ENCODE measurements around the gene CACNA1A. TPM values are rescaled to one million over a fixed set of nuclear protein-coding genes. Genes with fewer than 3 reads are reported as not detected.

Gene CACNA1A
- total RNA-seq, 2 experiments from 2014 or later = 0.19 to 0.78 TPM

DNA sequence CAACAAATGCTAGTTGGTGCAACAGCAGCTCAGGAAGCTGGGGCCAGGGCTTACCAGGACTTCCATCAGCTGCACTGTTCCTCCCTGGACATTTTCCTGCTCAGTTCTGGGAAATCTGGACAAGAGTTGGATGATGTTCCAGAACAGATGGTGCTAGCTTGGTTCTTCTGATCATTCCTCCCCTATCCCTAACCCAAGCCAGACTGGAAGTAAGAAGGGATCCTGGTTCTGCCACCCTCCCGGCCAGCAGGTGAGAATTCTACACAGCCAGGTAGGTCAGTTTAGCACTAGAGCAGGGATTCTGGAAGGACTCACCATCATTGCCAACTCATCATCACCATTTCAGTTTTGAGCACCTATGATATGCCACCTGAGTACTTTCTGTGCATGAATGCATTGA, 30.2 kb downstream of the CACNA1A start:
- Histone ChIP-seq H4K20me1 (ENCODE audit: insufficient read depth, low read length) (no peaks in the 10 kb centered on the region), H3K4me2 (ENCODE audit: low read length) (no peak overlapping the region), H3K4me1 (ENCODE audit: insufficient read depth, low read length, poor library complexity, severe bottlenecking) (no peaks in the 10 kb centered on the region), H3K4me3 (ENCODE audit: low read depth, low read length, poor library complexity, severe bottlenecking) (no peak overlapping the region), H3K36me3 (ENCODE audit: insufficient read depth, low read length) (no peaks in the 10 kb centered on the region), H2AFZ (ENCODE audit: low read length) (no peak overlapping the region), H3K9me3 (ENCODE audit: low read length) (peaks cover 14% of the 10 kb centered on the region), H3K79me2 (ENCODE audit: insufficient read depth, low read depth, low read length) (no peaks in the 10 kb centered on the region), H3K9me2 (ENCODE audit: insufficient read depth, low read length) (no peaks in the 10 kb centered on the region), H3K27ac (ENCODE audit: low read depth, low read length, poor library complexity, severe bottlenecking) (no peak overlapping the region)
- no peak for DNase-seq (ENCODE audit: low spot score)
- CTCF ChIA-PET (ENCODE audit: unreplicated experiment) = no interaction called here
- no TSS peak for BruUV-seq (replicated peaks)
- TF ChIP-seq, protein P1, sequence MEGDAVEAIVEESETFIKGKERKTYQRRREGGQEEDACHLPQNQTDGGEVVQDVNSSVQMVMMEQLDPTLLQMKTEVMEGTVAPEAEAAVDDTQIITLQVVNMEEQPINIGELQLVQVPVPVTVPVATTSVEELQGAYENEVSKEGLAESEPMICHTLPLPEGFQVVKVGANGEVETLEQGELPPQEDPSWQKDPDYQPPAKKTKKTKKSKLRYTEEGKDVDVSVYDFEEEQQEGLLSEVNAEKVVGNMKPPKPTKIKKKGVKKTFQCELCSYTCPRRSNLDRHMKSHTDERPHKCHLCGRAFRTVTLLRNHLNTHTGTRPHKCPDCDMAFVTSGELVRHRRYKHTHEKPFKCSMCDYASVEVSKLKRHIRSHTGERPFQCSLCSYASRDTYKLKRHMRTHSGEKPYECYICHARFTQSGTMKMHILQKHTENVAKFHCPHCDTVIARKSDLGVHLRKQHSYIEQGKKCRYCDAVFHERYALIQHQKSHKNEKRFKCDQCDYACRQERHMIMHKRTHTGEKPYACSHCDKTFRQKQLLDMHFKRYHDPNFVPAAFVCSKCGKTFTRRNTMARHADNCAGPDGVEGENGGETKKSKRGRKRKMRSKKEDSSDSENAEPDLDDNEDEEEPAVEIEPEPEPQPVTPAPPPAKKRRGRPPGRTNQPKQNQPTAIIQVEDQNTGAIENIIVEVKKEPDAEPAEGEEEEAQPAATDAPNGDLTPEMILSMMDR (conservative IDR thresholded peaks at IDR 0.05; ENCODE audit: low read length) = no peak
- no peak for TF ChIP-seq EZH2phosphoT487 (IDR thresholded peaks at IDR 0.05; ENCODE audit: borderline replicate concordance, low read depth, low read length)
- POLR2A ChIA-PET = no interaction called here
- intact Hi-C loops (cut with micrococcal nuclease; ENCODE audit: unreplicated experiment) = no loop called here

DNA sequence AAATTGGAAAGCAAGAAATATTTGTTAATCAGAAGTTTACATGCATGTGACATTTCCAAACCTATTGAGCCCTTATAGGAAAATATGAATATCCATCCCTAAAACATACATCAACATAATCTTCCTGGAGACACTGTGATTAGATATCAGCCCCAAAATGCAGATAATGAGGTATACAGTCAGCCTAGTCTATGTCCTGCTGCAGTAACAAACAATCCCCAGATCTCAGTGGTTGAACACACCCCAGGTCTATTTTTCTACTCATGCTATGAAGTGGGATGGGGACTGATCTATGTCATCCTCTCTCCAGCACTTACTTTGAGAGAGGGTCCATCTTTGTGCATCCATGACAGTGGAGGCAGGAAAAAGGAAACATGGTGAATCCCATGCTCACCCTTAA, 31.2 kb downstream of the CACNA1A start:
- H3K36me3 ChIP-seq (ENCODE audit: insufficient read depth, low read length) = no peaks in the 10 kb centered on the region
- ChIA-PET CTCF (ENCODE audit: unreplicated experiment) (no interaction called here), POLR2A (no interaction called here)
- H3K9me3 ChIP-seq (ENCODE audit: low read length) = peaks cover 14% of the 10 kb centered on the region
- no peak overlapping the region for H3K4me2 ChIP-seq (ENCODE audit: low read length)
- no TSS peak for BruUV-seq (replicated peaks)
- TF ChIP-seq, protein P1 (conservative IDR thresholded peaks at IDR 0.05; ENCODE audit: low read length) = no peak
- no peak overlapping the region for H3K27ac ChIP-seq (ENCODE audit: low read depth, low read length, poor library complexity, severe bottlenecking)
- no peaks in the 10 kb centered on the region for H3K79me2 ChIP-seq (ENCODE audit: insufficient read depth, low read depth, low read length)
- no peak for DNase-seq (ENCODE audit: low spot score)
- no peaks in the 10 kb centered on the region for H4K20me1 ChIP-seq (ENCODE audit: insufficient read depth, low read length)
- H3K4me1 ChIP-seq (ENCODE audit: insufficient read depth, low read length, poor library complexity, severe bottlenecking) = no peaks in the 10 kb centered on the region
- intact Hi-C loops (cut with micrococcal nuclease; ENCODE audit: unreplicated experiment) = no loop called here
- no peaks in the 10 kb centered on the region for H3K9me2 ChIP-seq (ENCODE audit: insufficient read depth, low read length)
- no peak overlapping the region for H2AFZ ChIP-seq (ENCODE audit: low read length)
- no peak overlapping the region for H3K4me3 ChIP-seq (ENCODE audit: low read depth, low read length, poor library complexity, severe bottlenecking)

DNA sequence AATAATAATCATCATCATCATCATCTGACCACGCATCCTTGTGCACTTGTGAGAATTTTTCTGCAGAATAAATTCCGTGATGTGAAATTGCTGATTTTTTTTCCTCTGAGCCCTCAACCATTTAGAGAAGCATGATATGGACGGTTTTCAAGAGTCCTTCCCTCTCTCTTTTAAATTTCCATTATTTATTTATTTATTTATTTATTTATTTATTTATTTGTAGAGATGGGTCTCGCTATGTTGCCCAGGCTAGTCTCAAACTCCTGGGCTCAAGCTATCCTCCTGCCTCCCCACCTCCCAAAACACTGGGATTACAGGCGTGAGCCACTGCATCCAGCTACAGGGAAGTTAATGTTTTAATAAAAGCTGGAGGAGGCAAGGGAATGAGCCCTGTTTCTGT, 39.6 kb downstream of the CACNA1A start:
- ChIA-PET POLR2A (no interaction called here), CTCF (ENCODE audit: unreplicated experiment) (no interaction called here)
- Histone ChIP-seq H4K20me1 (ENCODE audit: insufficient read depth, low read length) (no peaks in the 10 kb centered on the region), H3K36me3 (ENCODE audit: insufficient read depth, low read length) (no peaks in the 10 kb centered on the region), H3K4me2 (ENCODE audit: low read length) (no peak overlapping the region), H3K79me2 (ENCODE audit: insufficient read depth, low read depth, low read length) (no peaks in the 10 kb centered on the region), H3K27ac (ENCODE audit: low read depth, low read length, poor library complexity, severe bottlenecking) (no peak overlapping the region), H3K4me1 (ENCODE audit: insufficient read depth, low read length, poor library complexity, severe bottlenecking) (no peaks in the 10 kb centered on the region), H3K9me3 (ENCODE audit: low read length) (no peaks in the 10 kb centered on the region), H3K4me3 (ENCODE audit: low read depth, low read length, poor library complexity, severe bottlenecking) (no peak overlapping the region), H3K9me2 (ENCODE audit: insufficient read depth, low read length) (no peaks in the 10 kb centered on the region), H2AFZ (ENCODE audit: low read length) (no peak overlapping the region)
- no TSS peak for BruUV-seq (replicated peaks)
- intact Hi-C loops (cut with micrococcal nuclease; ENCODE audit: unreplicated experiment) = no loop called here
- TF ChIP-seq, protein P1 (conservative IDR thresholded peaks at IDR 0.05; ENCODE audit: low read length) = no peak
- no peak for TF ChIP-seq EZH2phosphoT487 (IDR thresholded peaks at IDR 0.05; ENCODE audit: borderline replicate concordance, low read depth, low read length)
- DNase-seq (ENCODE audit: low spot score) = no peak
